Mucosa of descending colon (tissue), 3 donors: ENCODE measurements around the gene CHD3. TPM values are rescaled to one million over a fixed set of nuclear protein-coding genes. Genes with fewer than 3 reads are reported as not detected.

Experiments used
- ATAC-seq: fragments of 200-7000 bp; cut with Tn5 transposase; one replicate; pipeline ENCODE4 v1.9.1; 2020; ENCODE audit warnings: mild to moderate bottlenecking, moderate library complexity
- DNase-seq, 3 donors: peaks; one replicate each; pipeline ENCODE4 v3.0.0-alpha.2; 2020
- H3K36me3 ChIP-seq: fragments of 200-600 bp; one replicate; pipeline ENCODE4 v1.8.0; 2021; ENCODE audit warnings: low read depth, mild to moderate bottlenecking
- H3K4me1 ChIP-seq: fragments of 200-600 bp; one replicate; pipeline ENCODE4 v1.8.0; 2021; ENCODE audit warnings: low read depth, mild to moderate bottlenecking
- H3K4me3 ChIP-seq: fragments of 200-600 bp; one replicate; pipeline ENCODE4 v1.8.0; 2021; ENCODE audit warnings: mild to moderate bottlenecking
- H3K9me3 ChIP-seq: fragments of 200-600 bp; one replicate; pipeline ENCODE4 v1.8.0; 2021; ENCODE audit warnings: mild to moderate bottlenecking
- intact Hi-C, 2 donors: fragments of 100-400 bp; cut with DNase I in 1 of 2; cut with micrococcal nuclease in 1 of 2; formaldehyde crosslinking; loops; one replicate each; pipeline versions ENCODE4 v1.11.0 to v1.11.1; 2022; cut with DNase I, micrococcal nuclease
- total RNA-seq, 3 donors: library from RNA; stranded (reverse); fragmentation: NEBNext Ultra II Directional in 2 of 3; extraction: Animal tissue kit (Norgen Biotek cat#: 25700) in 2 of 3; gene quantifications; one replicate each; pipeline versions ENCODE4 v1.2.1 to v1.2.4, GENCODE V29; 2021 to 2023
- TF ChIP-seq, protein P1 (sequence below): fragments of 200-600 bp; IDR thresholded peaks from one replicate; pipeline ENCODE4 v1.8.0; 2022; ENCODE audit warnings: antibody characterized with exemption, mild to moderate bottlenecking
- donor health status: DM: no; HTN: no; CAD: no; lungs with moderate emphysema.
- donor health status: DM: no; HTN: no; CAD: no.
- donor health status: DM: no; HTN: yes; CAD: no.

Gene CHD3
- total RNA-seq, 3 donors from 2014 or later = 52.7 to 151 (median 56.5) TPM

DNA sequence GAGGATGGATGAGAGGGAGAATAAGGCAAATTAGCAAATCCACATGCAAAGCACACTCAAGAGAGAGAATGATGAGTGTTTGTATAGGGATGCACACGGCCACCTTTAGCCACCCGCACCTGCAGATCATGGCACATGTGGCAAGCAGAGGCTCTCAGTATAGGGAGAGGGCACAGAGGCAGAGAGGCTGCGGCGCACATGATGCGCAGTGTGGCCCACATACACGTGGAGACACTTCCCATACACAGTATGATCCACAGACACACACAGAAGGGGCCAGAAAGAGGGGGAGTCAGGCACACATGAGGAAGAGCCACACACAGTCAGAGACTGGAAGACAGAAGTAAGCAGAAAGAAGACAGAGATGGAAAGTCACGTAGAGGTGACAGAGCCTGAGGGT, 6.5 kb upstream of the CHD3 start:
- DNase-seq (no peak), ATAC-seq (no peak)
- no peaks in the 10 kb centered on the region for H3K9me3 ChIP-seq
- H3K4me3 ChIP-seq = no peak overlapping the region
- peaks cover 35% of the 10 kb centered on the region for H3K4me1 ChIP-seq
- TF ChIP-seq, protein P1, sequence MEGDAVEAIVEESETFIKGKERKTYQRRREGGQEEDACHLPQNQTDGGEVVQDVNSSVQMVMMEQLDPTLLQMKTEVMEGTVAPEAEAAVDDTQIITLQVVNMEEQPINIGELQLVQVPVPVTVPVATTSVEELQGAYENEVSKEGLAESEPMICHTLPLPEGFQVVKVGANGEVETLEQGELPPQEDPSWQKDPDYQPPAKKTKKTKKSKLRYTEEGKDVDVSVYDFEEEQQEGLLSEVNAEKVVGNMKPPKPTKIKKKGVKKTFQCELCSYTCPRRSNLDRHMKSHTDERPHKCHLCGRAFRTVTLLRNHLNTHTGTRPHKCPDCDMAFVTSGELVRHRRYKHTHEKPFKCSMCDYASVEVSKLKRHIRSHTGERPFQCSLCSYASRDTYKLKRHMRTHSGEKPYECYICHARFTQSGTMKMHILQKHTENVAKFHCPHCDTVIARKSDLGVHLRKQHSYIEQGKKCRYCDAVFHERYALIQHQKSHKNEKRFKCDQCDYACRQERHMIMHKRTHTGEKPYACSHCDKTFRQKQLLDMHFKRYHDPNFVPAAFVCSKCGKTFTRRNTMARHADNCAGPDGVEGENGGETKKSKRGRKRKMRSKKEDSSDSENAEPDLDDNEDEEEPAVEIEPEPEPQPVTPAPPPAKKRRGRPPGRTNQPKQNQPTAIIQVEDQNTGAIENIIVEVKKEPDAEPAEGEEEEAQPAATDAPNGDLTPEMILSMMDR = no peak
- no peaks in the 10 kb centered on the region for H3K36me3 ChIP-seq
- intact Hi-C loops = no loop called here

DNA sequence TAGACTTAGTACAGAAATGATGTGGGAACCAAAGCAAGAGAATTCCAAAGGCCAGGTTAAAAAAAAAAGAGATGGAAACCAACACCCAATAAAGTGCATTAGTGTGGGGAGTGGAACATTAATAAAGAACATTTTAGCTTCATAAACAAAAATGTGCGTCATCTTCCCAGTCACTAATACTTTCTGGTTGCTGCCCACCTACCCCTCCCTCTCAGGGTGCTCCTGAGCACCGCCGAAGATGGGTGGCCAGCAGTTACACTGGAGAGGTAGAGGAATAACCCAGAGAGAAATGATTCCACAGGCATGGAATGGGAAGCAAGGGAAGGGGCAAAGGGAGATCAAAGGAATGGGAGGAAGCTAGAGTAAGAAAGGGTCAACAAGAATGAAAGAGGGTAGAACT, 6.0 kb upstream of the CHD3 start:
- ATAC-seq (no peak), DNase-seq (no peak)
- H3K36me3 ChIP-seq = no peaks in the 10 kb centered on the region
- intact Hi-C loops = no loop called here
- H3K4me3 ChIP-seq = no peak overlapping the region
- TF ChIP-seq, protein P1 = no peak
- no peaks in the 10 kb centered on the region for H3K9me3 ChIP-seq
- H3K4me1 ChIP-seq = peaks cover 39% of the 10 kb centered on the region

DNA sequence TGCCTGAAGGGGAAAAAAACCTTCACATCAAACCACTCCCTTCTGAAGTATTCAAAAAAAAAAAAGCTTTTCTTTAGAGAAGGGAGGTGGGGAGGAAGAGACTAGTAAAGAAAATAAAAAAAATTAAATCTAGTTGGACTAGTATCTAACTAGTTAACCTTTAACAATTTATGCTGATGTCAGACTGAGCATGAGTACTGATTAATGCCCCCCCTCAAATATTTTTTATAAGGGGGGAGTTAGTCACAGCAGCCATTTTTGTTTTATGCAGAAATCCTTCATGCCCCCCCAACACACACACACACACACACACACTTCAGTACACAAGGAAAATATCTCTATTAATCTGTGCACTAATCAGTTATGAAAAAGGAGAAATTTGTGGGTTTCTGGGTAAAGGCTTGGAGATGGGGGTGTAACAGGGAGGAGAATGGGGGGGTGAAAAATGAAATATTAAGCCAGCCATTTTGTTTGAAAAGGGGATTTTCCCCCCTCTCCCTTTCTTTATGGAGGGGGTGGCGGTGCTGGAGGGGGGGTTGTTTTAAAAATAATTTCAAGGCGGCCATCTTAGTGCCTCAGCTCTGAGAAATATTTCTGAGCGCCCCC, 4.7 kb upstream of the CHD3 start:
- no peak for ATAC-seq
- intact Hi-C loops = no loop called here
- TF ChIP-seq, protein P1 = no peak
- H3K4me3 ChIP-seq = no peak overlapping the region
- DNase-seq = no peak
- H3K9me3 ChIP-seq = no peaks in the 10 kb centered on the region
- H3K36me3 ChIP-seq = no peaks in the 10 kb centered on the region
- H3K4me1 ChIP-seq = peaks cover 49% of the 10 kb centered on the region

DNA sequence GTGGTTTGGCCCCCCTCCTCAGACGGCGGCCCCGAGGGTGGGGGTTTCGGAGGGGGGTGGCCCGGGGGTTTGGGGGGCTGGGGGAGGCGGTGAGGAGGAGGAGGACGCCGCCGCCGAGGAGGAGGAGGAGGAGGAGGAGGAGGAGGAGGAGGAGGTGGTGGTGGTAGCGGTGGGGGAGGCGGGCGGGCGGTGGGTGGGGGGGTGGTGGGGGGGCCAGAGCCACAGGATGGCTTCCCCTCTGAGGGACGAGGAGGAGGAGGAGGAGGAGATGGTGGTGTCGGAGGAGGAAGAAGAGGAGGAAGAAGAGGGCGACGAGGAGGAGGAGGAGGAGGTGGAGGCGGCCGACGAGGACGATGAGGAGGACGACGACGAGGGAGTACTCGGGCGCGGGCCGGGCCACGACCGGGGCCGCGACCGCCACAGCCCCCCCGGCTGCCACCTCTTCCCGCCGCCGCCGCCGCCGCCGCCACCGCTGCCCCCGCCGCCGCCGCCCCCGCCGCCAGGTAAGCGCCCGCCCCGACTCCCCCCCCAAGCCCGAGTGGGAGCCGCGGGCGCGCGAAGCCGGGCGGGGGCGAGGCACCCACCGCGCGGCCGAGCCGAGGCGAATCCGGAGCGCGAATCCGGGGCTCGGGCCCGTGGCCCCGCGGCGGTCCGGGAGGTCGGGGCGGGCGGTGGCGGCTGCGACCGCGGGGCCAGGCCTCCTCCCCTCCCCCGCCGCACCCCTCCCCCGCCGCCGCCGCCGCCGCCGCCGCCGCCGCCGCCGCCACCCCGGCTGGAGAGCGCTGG, 3.8 kb upstream of the CHD3 start:
- no peaks in the 10 kb centered on the region for H3K36me3 ChIP-seq
- H3K9me3 ChIP-seq = no peaks in the 10 kb centered on the region
- peaks cover 58% of the 10 kb centered on the region for H3K4me1 ChIP-seq
- TF ChIP-seq, protein P1 = no peak
- intact Hi-C loops = no loop called here
- peak; percentile 3 for ATAC-seq
- peak; percentile 35 to 71 (median 61) for DNase-seq
- H3K4me3 ChIP-seq = peak overlapping the region; percentile 75

DNA sequence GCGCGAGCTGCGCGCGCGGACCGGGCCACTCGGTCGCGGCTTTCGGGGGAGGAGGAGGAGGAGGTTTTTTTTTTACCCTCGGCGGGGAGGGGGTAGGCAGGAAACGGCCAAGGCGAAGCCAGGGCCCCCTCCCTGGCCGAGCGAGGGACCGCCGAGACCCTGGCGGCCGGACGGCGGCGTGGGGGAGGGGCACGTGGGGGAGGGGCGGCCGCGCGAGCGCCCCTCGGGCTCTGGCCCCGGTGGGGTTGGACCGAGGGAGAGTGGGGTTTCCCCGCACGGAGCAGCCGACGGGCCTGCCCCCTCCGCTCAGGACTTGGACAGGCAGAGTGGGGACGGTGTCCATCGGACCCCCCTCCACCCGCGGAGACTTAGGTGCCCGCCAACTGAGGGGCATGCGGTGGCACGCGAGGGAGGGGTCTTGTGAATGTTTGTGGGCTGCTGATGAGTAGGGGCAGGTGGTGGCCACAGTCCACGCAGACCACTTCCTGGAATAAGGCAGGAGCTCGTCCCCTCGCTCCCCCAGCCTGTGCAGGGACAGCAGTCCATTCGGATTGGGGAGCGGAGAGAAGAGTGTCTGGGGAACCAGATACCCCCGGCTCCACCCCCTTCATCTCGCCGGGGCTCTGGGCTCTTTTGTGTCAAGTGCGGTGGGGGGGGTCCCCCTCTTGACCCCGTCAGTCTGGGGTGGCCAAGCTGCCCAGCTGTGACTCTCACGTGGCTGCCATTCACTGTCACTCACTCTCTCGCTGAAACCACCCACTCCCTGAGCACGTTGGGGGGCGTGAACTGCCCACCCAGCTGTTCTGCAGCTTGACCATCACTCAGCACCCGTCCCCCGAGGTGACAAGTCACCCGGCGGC, 3.0 kb upstream of the CHD3 start:
- intact Hi-C loops = no loop called here
- Histone ChIP-seq H3K9me3 (no peaks in the 10 kb centered on the region), H3K4me1 (peaks cover 56% of the 10 kb centered on the region), H3K36me3 (no peaks in the 10 kb centered on the region), H3K4me3 (peak overlapping the region; percentile 75)
- ATAC-seq (peak; percentile 5), DNase-seq (peak; percentile 61 to 79 (median 73))
- TF ChIP-seq, protein P1 = no peak
